Measurements from ENCODE around the gene CD27.

DNA sequence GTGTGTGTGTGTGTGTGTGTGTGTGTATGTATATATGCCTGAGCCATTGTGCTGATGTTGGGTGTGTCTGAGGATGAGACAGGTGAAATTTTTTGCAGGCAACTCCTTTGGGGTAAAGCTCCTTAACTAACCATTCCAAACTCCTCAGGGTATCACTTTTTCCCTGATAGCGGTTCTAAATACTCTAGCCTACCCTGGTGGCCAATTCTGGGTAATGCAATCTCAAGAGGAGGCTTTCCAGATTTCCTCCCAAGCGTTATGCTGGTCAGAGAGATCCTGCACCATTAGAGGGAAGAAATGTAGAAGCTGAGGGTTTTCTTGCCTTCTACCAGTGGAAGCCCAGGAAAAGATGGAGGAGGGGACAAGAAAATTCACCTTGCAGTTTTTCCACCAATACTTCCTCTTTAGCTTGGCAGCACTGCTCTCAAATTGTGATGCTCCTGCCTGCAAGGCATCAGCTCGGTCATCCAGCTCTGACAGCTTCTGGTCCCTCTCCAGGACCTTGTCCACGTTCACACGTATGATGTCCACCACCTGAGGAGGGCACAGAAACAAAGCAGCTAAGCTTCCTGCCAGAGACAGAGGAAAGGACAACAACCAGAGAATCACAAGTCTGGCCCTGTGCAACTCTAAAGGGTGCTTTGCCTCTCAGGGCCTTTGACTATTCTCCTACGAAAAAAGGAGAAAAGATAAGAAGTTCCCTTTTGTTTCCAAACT lies 20.9 kb downstream of the CD27 start:
- no peak for TF ChIP-seq POU2F2 (IDR thresholded peaks at IDR 0.05; ENCODE audit: low read depth, low read length)
- no peak for TF ChIP-seq POLR2A (IDR thresholded peaks at IDR 0.05; ENCODE audit: low read depth, low read length)
- TF ChIP-seq POLR2AphosphoS5 (IDR thresholded peaks at IDR 0.05; ENCODE audit: low read depth, low read length) = no peak

All from GM12891 (cell line).